Hematopoietic multipotent progenitor cell treated with erythropoietin and hydrocortisone succinate and interleukin-3 and kit ligand, for 8 days (in vitro differentiated cells): ENCODE data around the gene ABTB2.

ENCODE experiments used
- DNase-seq: peaks from one replicate; pipeline ENCODE4 v3.0.0-alpha.2; 2015

The ABTB2 gene

GRCh38 chr11:34160791-34161190, 197.0 kb downstream of the ABTB2 start:
- DNase-seq, result no peak

GRCh38 chr11:34160049-34160721, 197.6 kb downstream of the ABTB2 start:
- DNase-seq, result no peak

GRCh38 chr11:34158661-34159060, 199.1 kb downstream of the ABTB2 start:
- DNase-seq, result no peak

GRCh38 chr11:34157163-34157562, 200.6 kb downstream of the ABTB2 start:
- no peak for DNase-seq

GRCh38 chr11:34155757-34156062, 202.1 kb downstream of the ABTB2 start:
- no peak for DNase-seq

- DNase-seq, result no peak
Observed at GRCh38 chr11:34155057-34155756, 202.6 kb downstream of the ABTB2 start.

- no peak for DNase-seq
Observed at GRCh38 chr11:34154059-34154875, 203.5 kb downstream of the ABTB2 start.

GRCh38 chr11:34151916-34152845, 205.6 kb downstream of the ABTB2 start:
- no peak for DNase-seq

- DNase-seq, result no peak
Observed at GRCh38 chr11:34151166-34151565, 206.6 kb downstream of the ABTB2 start.

- DNase-seq, result no peak
Observed at GRCh38 chr11:34150494-34151151, 207.2 kb downstream of the ABTB2 start.

- no peak for DNase-seq
Observed at GRCh38 chr11:34149786-34150185, 208.0 kb downstream of the ABTB2 start.

GRCh38 chr11:34149274-34149673, 208.5 kb downstream of the ABTB2 start:
- no peak for DNase-seq

GRCh38 chr11:34148504-34149165, 209.2 kb downstream of the ABTB2 start:
- no peak for DNase-seq

GRCh38 chr11:34147581-34147980, 210.2 kb downstream of the ABTB2 start:
- DNase-seq, result no peak

GRCh38 chr11:34146866-34147265, 210.9 kb downstream of the ABTB2 start:
- no peak for DNase-seq

- DNase-seq, result no peak
Observed at GRCh38 chr11:34146411-34146810, 211.4 kb downstream of the ABTB2 start.

- no peak for DNase-seq
Observed at GRCh38 chr11:34145847-34146381, 211.9 kb downstream of the ABTB2 start.

- no peak for DNase-seq
Observed at GRCh38 chr11:34145073-34145472, 212.7 kb downstream of the ABTB2 start.

- DNase-seq, result no peak
Observed at GRCh38 chr11:34143048-34143447, 214.8 kb downstream of the ABTB2 start.

- DNase-seq, result no peak
Observed at GRCh38 chr11:34140149-34140548, 217.7 kb downstream of the ABTB2 start.

- DNase-seq, result no peak
Observed at GRCh38 chr11:34139346-34139745, 218.5 kb downstream of the ABTB2 start.
